NT2/D1 (cell line): ENCODE measurements around the gene PGGHG.

Experiments
- DNase-seq: peaks from one replicate; pipeline ENCODE4 v3.0.0-alpha.2; 2011; ENCODE audit warnings: low read depth, low spot score
- H3K27me3 ChIP-seq: 2 replicates; pipeline ENCODE4 v1.6.0; 2011; ENCODE audit warnings: mild to moderate bottlenecking; ENCODE audit not compliant: insufficient read length, insufficient read depth
- H3K36me3 ChIP-seq: 2 replicates; pipeline ENCODE4 v1.6.1; 2011; ENCODE audit warnings: mild to moderate bottlenecking, low read length, mixed read lengths; ENCODE audit not compliant: insufficient read depth, insufficient read length
- H3K4me1 ChIP-seq: 2 replicates; pipeline ENCODE4 v1.5.1; 2011; ENCODE audit not compliant: insufficient read depth, insufficient read length
- H3K4me3 ChIP-seq: 2 replicates; pipeline ENCODE4 v1.5.1; 2011; ENCODE audit warnings: low read depth; ENCODE audit not compliant: insufficient read length
- H3K9ac ChIP-seq: 2 replicates; pipeline ENCODE4 v1.6.0; 2011; ENCODE audit warnings: low read depth; ENCODE audit not compliant: insufficient read length
- H3K9me3 ChIP-seq: 2 replicates; pipeline ENCODE4 v1.5.1; 2011; ENCODE audit warnings: mild to moderate bottlenecking, low read length; ENCODE audit not compliant: insufficient read depth
- SUZ12 ChIP-seq: IDR thresholded peaks from 2 replicates; pipeline ENCODE4 v1.6.1; 2011; ENCODE audit not compliant: insufficient read length, insufficient read depth; ENCODE audit errors: extremely low read depth
- YY1 ChIP-seq: IDR thresholded peaks from 2 replicates; pipeline ENCODE4 v1.6.1; 2011; ENCODE audit not compliant: insufficient read length, insufficient read depth
- ZNF274 ChIP-seq: IDR thresholded peaks from 2 replicates; pipeline ENCODE4 v1.6.1; 2011; ENCODE audit warnings: mild to moderate bottlenecking, low read depth, low read length

The PGGHG gene

GRCh38 chr11:335779-336658 is 47.1 kb downstream of the PGGHG start:
- no peaks in the 10 kb centered on the region for H3K36me3 ChIP-seq
- H3K9me3 ChIP-seq = peaks cover 24% of the 10 kb centered on the region
- TF ChIP-seq ZNF274 (no peak), YY1 (no peak), SUZ12 (no peak)
- no peak for DNase-seq
- peaks cover 19% of the 10 kb centered on the region for H3K4me1 ChIP-seq
- peak overlapping the region; percentile 59 for H3K9ac ChIP-seq
- no peaks in the 10 kb centered on the region for H3K27me3 ChIP-seq
- no peak overlapping the region for H3K4me3 ChIP-seq

- no peaks in the 10 kb centered on the region for H3K36me3 ChIP-seq
- H3K27me3 ChIP-seq = no peaks in the 10 kb centered on the region
- H3K9me3 ChIP-seq = peaks cover 24% of the 10 kb centered on the region
- TF ChIP-seq YY1 = no peak
- no peak for TF ChIP-seq ZNF274
- no peak for TF ChIP-seq SUZ12
- DNase-seq = no peak
- no peak overlapping the region for H3K9ac ChIP-seq
- H3K4me1 ChIP-seq = peaks cover 22% of the 10 kb centered on the region
- no peak overlapping the region for H3K4me3 ChIP-seq
Observed at GRCh38 chr11:336659-337198, 47.8 kb downstream of the PGGHG start.

- Histone ChIP-seq H3K9me3 (peaks cover 16% of the 10 kb centered on the region), H3K4me1 (peaks cover 22% of the 10 kb centered on the region), H3K4me3 (no peak overlapping the region), H3K36me3 (no peaks in the 10 kb centered on the region), H3K9ac (no peak overlapping the region), H3K27me3 (no peaks in the 10 kb centered on the region)
- TF ChIP-seq YY1 = no peak
- no peak for DNase-seq
Observed at GRCh38 chr11:337711-338110, 48.8 kb downstream of the PGGHG start.

- no peak for DNase-seq
- H3K9ac ChIP-seq = no peak overlapping the region
- no peak for TF ChIP-seq YY1
- TF ChIP-seq ZNF274 = no peak
- TF ChIP-seq SUZ12 = no peak
- peaks cover 8% of the 10 kb centered on the region; the same call in 1 of the 2 replicates for H3K9me3 ChIP-seq
- H3K4me1 ChIP-seq = peaks cover 14% of the 10 kb centered on the region
- no peaks in the 10 kb centered on the region for H3K27me3 ChIP-seq
- H3K36me3 ChIP-seq = no peaks in the 10 kb centered on the region
- no peak overlapping the region for H3K4me3 ChIP-seq
Observed at GRCh38 chr11:339963-340362, 51.0 kb downstream of the PGGHG start.

- DNase-seq = no peak
- Histone ChIP-seq H3K36me3 (no peaks in the 10 kb centered on the region), H3K4me3 (no peak overlapping the region), H3K9ac (no peak overlapping the region), H3K4me1 (peaks cover 9% of the 10 kb centered on the region), H3K27me3 (no peaks in the 10 kb centered on the region), H3K9me3 (peaks cover 8% of the 10 kb centered on the region; the same call in 1 of the 2 replicates)
- TF ChIP-seq SUZ12 = no peak
- no peak for TF ChIP-seq YY1
- no peak for TF ChIP-seq ZNF274
Observed at GRCh38 chr11:340539-341512, 51.9 kb downstream of the PGGHG start.

GRCh38 chr11:342328-342727 is 53.4 kb downstream of the PGGHG start:
- TF ChIP-seq ZNF274 (no peak), YY1 (no peak), SUZ12 (no peak)

More at GRCh38 chr11:342328-342727, 53.4 kb downstream of the PGGHG start:
- Histone ChIP-seq H3K4me3 (no peak overlapping the region), H3K4me1 (peaks cover 3% of the 10 kb centered on the region), H3K27me3 (no peaks in the 10 kb centered on the region), H3K36me3 (no peaks in the 10 kb centered on the region), H3K9me3 (peaks cover 8% of the 10 kb centered on the region; the same call in 1 of the 2 replicates), H3K9ac (no peak overlapping the region)
- DNase-seq = no peak
